ENCODE results near the gene SSB. TPM values are rescaled to one million over a fixed set of nuclear protein-coding genes. Genes with fewer than 3 reads are reported as not detected.

The SSB gene
- total and polyA plus RNA-seq, 2 of the 4 experiments (the other 2 are of a cell fraction) = 41.2 to 75.5 TPM

DNA sequence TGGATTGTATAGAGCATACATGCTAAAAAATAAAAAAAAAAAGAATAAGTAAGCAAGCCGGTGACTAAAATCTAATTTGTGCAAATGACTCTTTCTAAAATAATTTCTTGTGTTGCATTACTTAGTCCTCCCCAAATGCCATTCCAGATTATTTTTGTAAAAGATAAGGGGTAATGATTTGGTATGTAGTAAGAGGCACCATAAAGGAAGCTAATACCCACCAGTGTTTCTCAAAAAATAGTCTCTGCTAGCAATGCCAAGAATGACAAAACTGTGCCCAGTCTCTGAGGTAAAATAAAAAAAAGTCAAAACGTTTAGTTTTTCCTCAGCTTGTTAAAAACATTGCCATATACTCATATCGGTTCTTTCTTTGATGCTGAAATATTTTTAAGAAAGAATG lies 23.4 kb downstream of the SSB start:
- no peak overlapping the region for H3K4me3 ChIP-seq (ENCODE audit: insufficient read depth, low read depth, low read length)
- peaks cover 2% of the 10 kb centered on the region; the same call in 1 of the 2 replicates for H3K36me3 ChIP-seq (ENCODE audit: control insufficient read depth, insufficient read depth, low read length)
- no peak overlapping the region for H3K14ac ChIP-seq (replicated peaks; ENCODE audit: low read depth, low read length)
- dilution Hi-C loops (cut with HindIII; ENCODE audit: low sequenced_read_pairs, unreplicated experiment) = no loop called here
- no peak overlapping the region for H3K56ac ChIP-seq (ENCODE audit: extremely low read depth, insufficient read depth, low read length)
- no TSS peak for BruUV-seq (replicated peaks)
- ATAC-seq (ENCODE audit: low read depth) (no peak), DNase-seq (no peak)
- no peak overlapping the region for H3K18ac ChIP-seq (ENCODE audit: low read depth, low read length)
- H3K23ac ChIP-seq (ENCODE audit: low read depth, low read length) = no peak overlapping the region
- H4K20me1 ChIP-seq (ENCODE audit: insufficient read depth, low read length) = no peaks in the 10 kb centered on the region
- no peak overlapping the region for H4K5ac ChIP-seq (ENCODE audit: low read depth, low read length)
- H4K8ac ChIP-seq (ENCODE audit: low read depth in 2 of 2, low read length in 2 of 2) = no peak overlapping the region
- H2BK15ac ChIP-seq (ENCODE audit: low read depth, low read length) = no peak overlapping the region
- H3K9me3 ChIP-seq (ENCODE audit: control insufficient read depth, insufficient read depth, low read length) = no peaks in the 10 kb centered on the region
- H3K4ac ChIP-seq (ENCODE audit: low read depth, low read length) = no peak overlapping the region
- no peak overlapping the region for H2BK20ac ChIP-seq (ENCODE audit: low read depth, low read length)
- no peak overlapping the region for H4K91ac ChIP-seq (ENCODE audit: insufficient read depth, low read depth, low read length)
- in situ Hi-C loops (cut with MboI; ENCODE audit: low sequenced_read_pairs) = loop anchor here (25.0 kb wide), 1 partner anchor 1115 kb away; the partner anchor contains the start of gene GORASP2
- ChIA-PET POLR2A (ENCODE audit: unreplicated experiment) (no interaction called here), CTCF (interaction anchor here (0.6 to 0.8 kb wide), 2 partner anchors 120 to 181 kb away, joined by 3 to 7 read pairs; no protein-coding TSS in a partner anchor)
- no peak overlapping the region for H2AK5ac ChIP-seq (ENCODE audit: low read depth, low read length)
- no peaks in the 10 kb centered on the region for H3K27me3 ChIP-seq (ENCODE audit: control insufficient read depth, insufficient read depth, low read length)
- H2AK9ac ChIP-seq (replicated peaks; ENCODE audit: low read depth, low read length, poor library complexity) = no peak overlapping the region
- no peak overlapping the region for H3K4me2 ChIP-seq (ENCODE audit: low read depth, low read length)
- 0 out of 2 replicates have a peak, but pooled peaks cover 3% of the 10 kb centered on the region for H3K9me1 ChIP-seq (ENCODE audit: insufficient read depth, low read length)
- TF ChIP-seq BHLHE40 (IDR thresholded peaks at IDR 0.05; ENCODE audit: low read depth, low read length) (no peak), SMC3 (IDR thresholded peaks at IDR 0.05; ENCODE audit: low read depth, low read length) (no peak), MXI1 (IDR thresholded peaks at IDR 0.05; ENCODE audit: borderline replicate concordance, low read depth, low read length) (no peak), RAD21 (IDR thresholded peaks at IDR 0.05; ENCODE audit: low read length) (no peak), CHD1 (IDR thresholded peaks at IDR 0.05; ENCODE audit: low read depth, low read length) (no peak), RCOR1 (IDR thresholded peaks at IDR 0.05; ENCODE audit: insufficient replicate concordance, low read length) (no peak), CEBPB (IDR thresholded peaks at IDR 0.05; ENCODE audit: low read depth, low read length) (no peak), POLR2A (IDR thresholded peaks at IDR 0.05; ENCODE audit: low read depth, low read length) (no peak), NFE2L2 (IDR thresholded peaks at IDR 0.05; ENCODE audit: low read depth, low read length) (no peak), MAFK (IDR thresholded peaks at IDR 0.05; ENCODE audit: low read depth, low read length) (no peak), FOS (IDR thresholded peaks at IDR 0.05; ENCODE audit: low read depth, low read length) (no peak), RFX5 (IDR thresholded peaks at IDR 0.05; ENCODE audit: low read depth, low read length) (no peak), MAZ (IDR thresholded peaks at IDR 0.05; ENCODE audit: borderline replicate concordance, low read depth, low read length) (no peak)
- TF ChIP-seq, protein P1, sequence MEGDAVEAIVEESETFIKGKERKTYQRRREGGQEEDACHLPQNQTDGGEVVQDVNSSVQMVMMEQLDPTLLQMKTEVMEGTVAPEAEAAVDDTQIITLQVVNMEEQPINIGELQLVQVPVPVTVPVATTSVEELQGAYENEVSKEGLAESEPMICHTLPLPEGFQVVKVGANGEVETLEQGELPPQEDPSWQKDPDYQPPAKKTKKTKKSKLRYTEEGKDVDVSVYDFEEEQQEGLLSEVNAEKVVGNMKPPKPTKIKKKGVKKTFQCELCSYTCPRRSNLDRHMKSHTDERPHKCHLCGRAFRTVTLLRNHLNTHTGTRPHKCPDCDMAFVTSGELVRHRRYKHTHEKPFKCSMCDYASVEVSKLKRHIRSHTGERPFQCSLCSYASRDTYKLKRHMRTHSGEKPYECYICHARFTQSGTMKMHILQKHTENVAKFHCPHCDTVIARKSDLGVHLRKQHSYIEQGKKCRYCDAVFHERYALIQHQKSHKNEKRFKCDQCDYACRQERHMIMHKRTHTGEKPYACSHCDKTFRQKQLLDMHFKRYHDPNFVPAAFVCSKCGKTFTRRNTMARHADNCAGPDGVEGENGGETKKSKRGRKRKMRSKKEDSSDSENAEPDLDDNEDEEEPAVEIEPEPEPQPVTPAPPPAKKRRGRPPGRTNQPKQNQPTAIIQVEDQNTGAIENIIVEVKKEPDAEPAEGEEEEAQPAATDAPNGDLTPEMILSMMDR (conservative IDR thresholded peaks at IDR 0.05; ENCODE audit: low read depth, low read length) = no peak
- TF ChIP-seq, protein P2, sequence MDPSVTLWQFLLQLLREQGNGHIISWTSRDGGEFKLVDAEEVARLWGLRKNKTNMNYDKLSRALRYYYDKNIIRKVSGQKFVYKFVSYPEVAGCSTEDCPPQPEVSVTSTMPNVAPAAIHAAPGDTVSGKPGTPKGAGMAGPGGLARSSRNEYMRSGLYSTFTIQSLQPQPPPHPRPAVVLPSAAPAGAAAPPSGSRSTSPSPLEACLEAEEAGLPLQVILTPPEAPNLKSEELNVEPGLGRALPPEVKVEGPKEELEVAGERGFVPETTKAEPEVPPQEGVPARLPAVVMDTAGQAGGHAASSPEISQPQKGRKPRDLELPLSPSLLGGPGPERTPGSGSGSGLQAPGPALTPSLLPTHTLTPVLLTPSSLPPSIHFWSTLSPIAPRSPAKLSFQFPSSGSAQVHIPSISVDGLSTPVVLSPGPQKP (IDR thresholded peaks at IDR 0.05; ENCODE audit: borderline replicate concordance, low read depth, low read length) = no peak
- TF ChIP-seq, protein P3, sequence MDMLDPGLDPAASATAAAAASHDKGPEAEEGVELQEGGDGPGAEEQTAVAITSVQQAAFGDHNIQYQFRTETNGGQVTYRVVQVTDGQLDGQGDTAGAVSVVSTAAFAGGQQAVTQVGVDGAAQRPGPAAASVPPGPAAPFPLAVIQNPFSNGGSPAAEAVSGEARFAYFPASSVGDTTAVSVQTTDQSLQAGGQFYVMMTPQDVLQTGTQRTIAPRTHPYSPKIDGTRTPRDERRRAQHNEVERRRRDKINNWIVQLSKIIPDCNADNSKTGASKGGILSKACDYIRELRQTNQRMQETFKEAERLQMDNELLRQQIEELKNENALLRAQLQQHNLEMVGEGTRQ (IDR thresholded peaks at IDR 0.05; ENCODE audit: low read depth, low read length) = no peak
- no peak overlapping the region for H2BK5ac ChIP-seq (ENCODE audit: low read depth, low read length, poor library complexity, severe bottlenecking)
- no peak overlapping the region for H3K9ac ChIP-seq (ENCODE audit: low read depth, low read length)
- peaks cover 21 to 51% of the 10 kb centered on the region in 2 experiments for H3K79me1 ChIP-seq (ENCODE audit: low read depth in 1 of 2, low read length in 2 of 2)
- intact Hi-C loops (cut with micrococcal nuclease) = no loop called here
- peaks cover 4% of the 10 kb centered on the region for H3K4me1 ChIP-seq (ENCODE audit: control insufficient read depth, insufficient read depth, low read length)
- no peak overlapping the region for H3K27ac ChIP-seq (ENCODE audit: insufficient read depth, low read length)
- H2AFZ ChIP-seq (replicated peaks; ENCODE audit: low read length, poor library complexity) = no peak overlapping the region
- WGBS, 2 experiments (ENCODE audit: extremely low coverage in 2 of 2, insufficient read length in 1 of 2) = no CpG with 5 or more reads among the region's 3 CpGs
- no peak overlapping the region for H2BK120ac ChIP-seq (ENCODE audit: low read depth, low read length)

All from IMR-90 (cell line).